Putamen (tissue), 1 donor: ENCODE measurements around the gene ATXN3.
"Not testable (repeated sequence)": the region's sequence is repeated elsewhere in the genome, so short reads cannot be mapped to it uniquely, and the experiment has no call there.

ENCODE experiments used
- DNase-seq: peaks from one replicate; pipeline ENCODE4 v3.0.0-alpha.2; 2016; ENCODE audit warnings: low spot score

The ATXN3 gene

GRCh38 chr14:92058006-92058917 is 48.1 kb downstream of the ATXN3 start:
- no peak for DNase-seq

- DNase-seq: no peak
Measured at GRCh38 chr14:92049781-92050180, 56.6 kb downstream of the ATXN3 start.

GRCh38 chr14:92049221-92049620 is 57.2 kb downstream of the ATXN3 start:
- DNase-seq: not testable (repeated sequence)

- DNase-seq: not testable (repeated sequence)
Measured at GRCh38 chr14:92045904-92046303, 60.5 kb downstream of the ATXN3 start.

- DNase-seq: not testable (repeated sequence)
Measured at GRCh38 chr14:92041766-92042165, 64.6 kb downstream of the ATXN3 start.

- DNase-seq: no peak
Measured at GRCh38 chr14:92041203-92041602, 65.2 kb downstream of the ATXN3 start.

GRCh38 chr14:92040431-92041051 is 65.8 kb downstream of the ATXN3 start:
- DNase-seq: peak; percentile 61

GRCh38 chr14:92039719-92040430 is 66.5 kb downstream of the ATXN3 start, which contains the start of gene TRIP11:
TRIP11 (minus strand) TSS chr14:92040059; CDS start chr14:92039685, 374 bp downstream.
- DNase-seq: peak; percentile 94

- DNase-seq: peak; percentile 24
Measured at GRCh38 chr14:92039063-92039718, 67.2 kb downstream of the ATXN3 start.

GRCh38 chr14:92037989-92038388 is 68.4 kb downstream of the ATXN3 start:
- DNase-seq: no peak

- DNase-seq: no peak
Measured at GRCh38 chr14:92035890-92036289, 70.5 kb downstream of the ATXN3 start.

- no peak for DNase-seq
Measured at GRCh38 chr14:92033906-92034687, 72.3 kb downstream of the ATXN3 start.

- DNase-seq: no peak
Measured at GRCh38 chr14:92033433-92033832, 72.9 kb downstream of the ATXN3 start.

- DNase-seq: no peak
Measured at GRCh38 chr14:92026548-92027190, 79.7 kb downstream of the ATXN3 start.

- DNase-seq: no peak
Measured at GRCh38 chr14:92022036-92022435, 84.3 kb downstream of the ATXN3 start.

- DNase-seq: no peak
Measured at GRCh38 chr14:92021523-92021922, 84.9 kb downstream of the ATXN3 start.

- no peak for DNase-seq
Measured at GRCh38 chr14:92014040-92014439, 92.3 kb downstream of the ATXN3 start.

- no peak for DNase-seq
Measured at GRCh38 chr14:92012121-92012748, 94.1 kb downstream of the ATXN3 start.

GRCh38 chr14:92010644-92011043 is 95.7 kb downstream of the ATXN3 start:
- no peak for DNase-seq

GRCh38 chr14:92009604-92010003 is 96.8 kb downstream of the ATXN3 start:
- DNase-seq: no peak
